Measurements from ENCODE around the gene CLEC16A.

Gene CLEC16A

GRCh38 chr16:11181242-11181898, 237.0 kb downstream of the CLEC16A start:
- H3K27me3 ChIP-seq (ENCODE audit: control insufficient read depth in 5 of 5, insufficient read depth in 4 of 5, low read length in 5 of 5), result no peaks in the 10 kb centered on the region
- H3K4me3 ChIP-seq (ENCODE audit: low read depth in 1 of 5, low read length in 5 of 5), result no peak overlapping the region
- H3K4me1 ChIP-seq (ENCODE audit: control insufficient read depth in 5 of 5, insufficient read depth in 5 of 5, low read length in 5 of 5), result peaks cover 0 to 4% (median 0%) of the 10 kb centered on the region in 5 donors
- no peak overlapping the region for H3K9ac ChIP-seq (ENCODE audit: low read length in 5 of 5)
- peaks cover 0 to 38% (median 23%) of the 10 kb centered on the region in 5 donors for H3K36me3 ChIP-seq (ENCODE audit: control insufficient read depth in 5 of 5, insufficient read depth in 5 of 5, low read length in 5 of 5)
- H3K27ac ChIP-seq (ENCODE audit: low read depth, low read length), result no peak overlapping the region
- no peaks in the 10 kb centered on the region for H3K9me3 ChIP-seq (ENCODE audit: control insufficient read depth in 5 of 5, low read length in 5 of 5)

GRCh38 chr16:11181899-11182279, 237.5 kb downstream of the CLEC16A start:
- H3K4me3 ChIP-seq (ENCODE audit: low read depth in 1 of 5, low read length in 5 of 5), result no peak overlapping the region
- peaks cover 0 to 4% (median 0%) of the 10 kb centered on the region in 5 donors for H3K4me1 ChIP-seq (ENCODE audit: control insufficient read depth in 5 of 5, insufficient read depth in 5 of 5, low read length in 5 of 5)
- H3K27ac ChIP-seq (ENCODE audit: low read depth, low read length), result no peak overlapping the region
- H3K27me3 ChIP-seq (ENCODE audit: control insufficient read depth in 5 of 5, insufficient read depth in 4 of 5, low read length in 5 of 5), result no peaks in the 10 kb centered on the region
- H3K9me3 ChIP-seq (ENCODE audit: control insufficient read depth in 5 of 5, low read length in 5 of 5), result no peaks in the 10 kb centered on the region
- H3K9ac ChIP-seq (ENCODE audit: low read length in 5 of 5), result no peak overlapping the region
- peaks cover 0 to 38% (median 23%) of the 10 kb centered on the region in 5 donors for H3K36me3 ChIP-seq (ENCODE audit: control insufficient read depth in 5 of 5, insufficient read depth in 5 of 5, low read length in 5 of 5)

- Histone ChIP-seq H3K4me3 (ENCODE audit: low read depth in 1 of 5, low read length in 5 of 5) (no peak overlapping the region), H3K36me3 (ENCODE audit: control insufficient read depth in 5 of 5, insufficient read depth in 5 of 5, low read length in 5 of 5) (peaks cover 0 to 38% (median 23%) of the 10 kb centered on the region in 5 donors), H3K27ac (ENCODE audit: low read depth, low read length) (no peak overlapping the region), H3K27me3 (ENCODE audit: control insufficient read depth in 5 of 5, insufficient read depth in 4 of 5, low read length in 5 of 5) (no peaks in the 10 kb centered on the region), H3K9ac (ENCODE audit: low read length in 5 of 5) (no peak overlapping the region), H3K4me1 (ENCODE audit: control insufficient read depth in 5 of 5, insufficient read depth in 5 of 5, low read length in 5 of 5) (peaks cover 0 to 4% (median 0%) of the 10 kb centered on the region in 5 donors), H3K9me3 (ENCODE audit: control insufficient read depth in 5 of 5, low read length in 5 of 5) (no peaks in the 10 kb centered on the region)
These were observed 238.0 kb downstream of the CLEC16A start for GRCh38 chr16:11182411-11182810.

GRCh38 chr16:11183035-11183812, 238.9 kb downstream of the CLEC16A start:
- H3K27me3 ChIP-seq (ENCODE audit: control insufficient read depth in 5 of 5, insufficient read depth in 4 of 5, low read length in 5 of 5), result no peaks in the 10 kb centered on the region
- H3K4me1 ChIP-seq (ENCODE audit: control insufficient read depth in 5 of 5, insufficient read depth in 5 of 5, low read length in 5 of 5), result peaks cover 0 to 4% (median 0%) of the 10 kb centered on the region in 5 donors
- H3K36me3 ChIP-seq (ENCODE audit: control insufficient read depth in 5 of 5, insufficient read depth in 5 of 5, low read length in 5 of 5), result peaks cover 0 to 32% (median 22%) of the 10 kb centered on the region in 5 donors
- no peak overlapping the region for H3K27ac ChIP-seq (ENCODE audit: low read depth, low read length)
- H3K9me3 ChIP-seq (ENCODE audit: control insufficient read depth in 5 of 5, low read length in 5 of 5), result no peaks in the 10 kb centered on the region
- no peak overlapping the region for H3K9ac ChIP-seq (ENCODE audit: low read length in 5 of 5)
- no peak overlapping the region for H3K4me3 ChIP-seq (ENCODE audit: low read depth in 1 of 5, low read length in 5 of 5)

GRCh38 chr16:11183951-11184350, 239.6 kb downstream of the CLEC16A start:
- peaks cover 0 to 25% (median 17%) of the 10 kb centered on the region in 5 donors for H3K36me3 ChIP-seq (ENCODE audit: control insufficient read depth in 5 of 5, insufficient read depth in 5 of 5, low read length in 5 of 5)
- H3K9me3 ChIP-seq (ENCODE audit: control insufficient read depth in 5 of 5, low read length in 5 of 5), result no peaks in the 10 kb centered on the region
- no peak overlapping the region for H3K4me3 ChIP-seq (ENCODE audit: low read depth in 1 of 5, low read length in 5 of 5)
- H3K9ac ChIP-seq (ENCODE audit: low read length in 5 of 5), result no peak overlapping the region
- peaks cover 0 to 4% (median 0%) of the 10 kb centered on the region in 5 donors for H3K4me1 ChIP-seq (ENCODE audit: control insufficient read depth in 5 of 5, insufficient read depth in 5 of 5, low read length in 5 of 5)
- H3K27me3 ChIP-seq (ENCODE audit: control insufficient read depth in 5 of 5, insufficient read depth in 4 of 5, low read length in 5 of 5), result no peaks in the 10 kb centered on the region
- no peak overlapping the region for H3K27ac ChIP-seq (ENCODE audit: low read depth, low read length)

- no peaks in the 10 kb centered on the region for H3K4me1 ChIP-seq (ENCODE audit: control insufficient read depth in 5 of 5, insufficient read depth in 5 of 5, low read length in 5 of 5)
- no peak overlapping the region for H3K4me3 ChIP-seq (ENCODE audit: low read depth in 1 of 5, low read length in 5 of 5)
- no peak overlapping the region for H3K27ac ChIP-seq (ENCODE audit: low read depth, low read length)
- H3K36me3 ChIP-seq (ENCODE audit: control insufficient read depth in 5 of 5, insufficient read depth in 5 of 5, low read length in 5 of 5), result peaks cover 0 to 3% (median 0%) of the 10 kb centered on the region in 5 donors
- H3K9ac ChIP-seq (ENCODE audit: low read length in 5 of 5), result no peak overlapping the region
- no peaks in the 10 kb centered on the region for H3K9me3 ChIP-seq (ENCODE audit: control insufficient read depth in 5 of 5, low read length in 5 of 5)
- H3K27me3 ChIP-seq (ENCODE audit: control insufficient read depth in 5 of 5, insufficient read depth in 4 of 5, low read length in 5 of 5), result no peaks in the 10 kb centered on the region
These were observed 243.2 kb downstream of the CLEC16A start for GRCh38 chr16:11187522-11188023.

GRCh38 chr16:11188801-11189740, 244.7 kb downstream of the CLEC16A start:
- Histone ChIP-seq H3K9ac (ENCODE audit: low read length in 5 of 5) (no peak overlapping the region), H3K4me1 (ENCODE audit: control insufficient read depth in 5 of 5, insufficient read depth in 5 of 5, low read length in 5 of 5) (no peaks in the 10 kb centered on the region), H3K9me3 (ENCODE audit: control insufficient read depth in 5 of 5, low read length in 5 of 5) (no peaks in the 10 kb centered on the region), H3K4me3 (ENCODE audit: low read depth in 1 of 5, low read length in 5 of 5) (no peak overlapping the region), H3K27ac (ENCODE audit: low read depth, low read length) (no peak overlapping the region), H3K36me3 (ENCODE audit: control insufficient read depth in 5 of 5, insufficient read depth in 5 of 5, low read length in 5 of 5) (no peaks in the 10 kb centered on the region), H3K27me3 (ENCODE audit: control insufficient read depth in 5 of 5, insufficient read depth in 4 of 5, low read length in 5 of 5) (no peaks in the 10 kb centered on the region)

GRCh38 chr16:11190588-11191560, 246.5 kb downstream of the CLEC16A start:
- Histone ChIP-seq H3K27ac (ENCODE audit: low read depth, low read length) (no peak overlapping the region), H3K27me3 (ENCODE audit: control insufficient read depth in 5 of 5, insufficient read depth in 4 of 5, low read length in 5 of 5) (no peaks in the 10 kb centered on the region), H3K4me1 (ENCODE audit: control insufficient read depth in 5 of 5, insufficient read depth in 5 of 5, low read length in 5 of 5) (no peaks in the 10 kb centered on the region), H3K9ac (ENCODE audit: low read length in 5 of 5) (no peak overlapping the region), H3K36me3 (ENCODE audit: control insufficient read depth in 5 of 5, insufficient read depth in 5 of 5, low read length in 5 of 5) (no peaks in the 10 kb centered on the region), H3K4me3 (ENCODE audit: low read depth in 1 of 5, low read length in 5 of 5) (no peak overlapping the region), H3K9me3 (ENCODE audit: control insufficient read depth in 5 of 5, low read length in 5 of 5) (peaks cover 0 to 4% (median 0%) of the 10 kb centered on the region in 5 donors)

GRCh38 chr16:11191665-11192064, 247.3 kb downstream of the CLEC16A start:
- no peaks in the 10 kb centered on the region for H3K27me3 ChIP-seq (ENCODE audit: control insufficient read depth in 5 of 5, insufficient read depth in 4 of 5, low read length in 5 of 5)
- H3K36me3 ChIP-seq (ENCODE audit: control insufficient read depth in 5 of 5, insufficient read depth in 5 of 5, low read length in 5 of 5), result no peaks in the 10 kb centered on the region
- H3K9ac ChIP-seq (ENCODE audit: low read length in 5 of 5), result no peak overlapping the region
- no peaks in the 10 kb centered on the region for H3K4me1 ChIP-seq (ENCODE audit: control insufficient read depth in 5 of 5, insufficient read depth in 5 of 5, low read length in 5 of 5)
- peaks cover 0 to 4% (median 0%) of the 10 kb centered on the region in 5 donors for H3K9me3 ChIP-seq (ENCODE audit: control insufficient read depth in 5 of 5, low read length in 5 of 5)
- no peak overlapping the region for H3K4me3 ChIP-seq (ENCODE audit: low read depth in 1 of 5, low read length in 5 of 5)
- no peak overlapping the region for H3K27ac ChIP-seq (ENCODE audit: low read depth, low read length)

Measured in subcutaneous abdominal adipose tissue (tissue), 5 donors.